ENCODE data around the gene PARVB. TPM values are rescaled to one million over a fixed set of nuclear protein-coding genes. Genes with fewer than 3 reads are reported as not detected.

Gene PARVB
- total and polyA plus RNA-seq, 9 of the 15 experiments (the other 6 are each of a cell fraction or from before 2014, with no cell fraction given): 1.1 to 59.2 (median 29.2) TPM

DNA sequence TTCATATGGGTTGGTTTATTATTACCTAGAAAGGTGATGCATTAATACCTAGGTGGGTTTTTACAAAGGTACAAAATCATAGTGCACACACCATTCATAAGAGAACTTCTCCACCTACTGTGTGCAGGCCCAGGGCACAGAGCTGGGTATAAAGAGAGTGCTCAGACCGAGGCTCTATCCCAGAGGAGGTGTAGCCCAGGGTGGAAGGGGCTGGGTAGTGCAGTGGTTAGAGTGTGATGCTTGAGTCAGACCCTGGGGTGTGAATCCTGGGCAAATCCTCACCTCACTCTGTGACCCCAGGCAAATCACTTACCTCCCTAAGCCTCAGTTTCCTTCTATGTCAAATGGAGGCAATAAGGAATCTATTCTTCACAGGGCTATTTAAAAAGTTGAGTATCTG is 188.8 kb downstream of the PARVB start:
- Histone ChIP-seq H4K20me1 (replicated peaks; ENCODE audit: control insufficient read depth, insufficient read depth, low read length) (no peaks in the 10 kb centered on the region), H3K27ac (ENCODE audit: extremely low read depth, low read depth, low read length) (no peak overlapping the region), H3K79me2 (ENCODE audit: control insufficient read depth, insufficient read depth, low read length) (no peaks in the 10 kb centered on the region), H3K4me2 (ENCODE audit: insufficient read depth, low read length) (no peak overlapping the region), H3K27me3 (ENCODE audit: control insufficient read depth in 2 of 2, insufficient read depth in 2 of 2, low read length in 2 of 2) (peaks cover 0 to 3% of the 10 kb centered on the region in 2 experiments; a peak in 1 of 5 replicates), H2AFZ (ENCODE audit: low read depth, low read length) (no peak overlapping the region), H3K9ac (ENCODE audit: insufficient read depth in 1 of 2, low read depth in 2 of 2, low read length in 2 of 2) (no peak overlapping the region), H3K9me1 (ENCODE audit: control insufficient read depth, insufficient read depth, low read length) (no peaks in the 10 kb centered on the region), H3K36me3 (ENCODE audit: control insufficient read depth, insufficient read depth, low read length) (no peaks in the 10 kb centered on the region), H3K9me3 (replicated peaks; ENCODE audit: control insufficient read depth, insufficient read depth, low read depth, low read length) (no peaks in the 10 kb centered on the region), H3K4me1 (replicated peaks in 1 of 2; ENCODE audit: control insufficient read depth in 2 of 2, insufficient read depth in 2 of 2, low read length in 2 of 2) (no peaks in the 10 kb centered on the region), H3K4me3 (no peak overlapping the region)
- TF ChIP-seq HNRNPK (IDR thresholded peaks at IDR 0.05; ENCODE audit: low read depth, low read length, poor library complexity, severe bottlenecking) (no peak), RBFOX2 (IDR thresholded peaks at IDR 0.05; ENCODE audit: low read depth, low read length) (no peak), PRPF4 (IDR thresholded peaks at IDR 0.05; ENCODE audit: insufficient read depth, low read depth, low read length, poor library complexity, severe bottlenecking) (no peak), GATAD2B (IDR thresholded peaks at IDR 0.05; ENCODE audit: borderline replicate concordance) (no peak), BACH1 (tag; IDR thresholded peaks at IDR 0.05) (no peak), NCOA4 (IDR thresholded peaks at IDR 0.05; ENCODE audit: partially characterized antibody) (no peak), HMGN3 (IDR thresholded peaks at IDR 0.05; ENCODE audit: borderline replicate concordance, extremely low read depth, insufficient read length, low read depth, low read length) (no peak), ZNF263 (CRISPR knock-in tag; IDR thresholded peaks at IDR 0.05; ENCODE audit: borderline replicate concordance) (no peak), ETS2 (tag; IDR thresholded peaks at IDR 0.05; ENCODE audit: borderline replicate concordance, poor library complexity, severe bottlenecking) (no peak), RAD51 (IDR thresholded peaks at IDR 0.05; ENCODE audit: borderline replicate concordance, low read depth) (no peak), FOXK1 (CRISPR knock-in tag; IDR thresholded peaks at IDR 0.05; ENCODE audit: borderline replicate concordance) (no peak), KLF1 (tag; IDR thresholded peaks at IDR 0.05) (no peak)
- TF ChIP-seq, protein P1, sequence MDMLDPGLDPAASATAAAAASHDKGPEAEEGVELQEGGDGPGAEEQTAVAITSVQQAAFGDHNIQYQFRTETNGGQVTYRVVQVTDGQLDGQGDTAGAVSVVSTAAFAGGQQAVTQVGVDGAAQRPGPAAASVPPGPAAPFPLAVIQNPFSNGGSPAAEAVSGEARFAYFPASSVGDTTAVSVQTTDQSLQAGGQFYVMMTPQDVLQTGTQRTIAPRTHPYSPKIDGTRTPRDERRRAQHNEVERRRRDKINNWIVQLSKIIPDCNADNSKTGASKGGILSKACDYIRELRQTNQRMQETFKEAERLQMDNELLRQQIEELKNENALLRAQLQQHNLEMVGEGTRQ (CRISPR knock-in tag; IDR thresholded peaks at IDR 0.05): no peak
- TF ChIP-seq, protein P2, sequence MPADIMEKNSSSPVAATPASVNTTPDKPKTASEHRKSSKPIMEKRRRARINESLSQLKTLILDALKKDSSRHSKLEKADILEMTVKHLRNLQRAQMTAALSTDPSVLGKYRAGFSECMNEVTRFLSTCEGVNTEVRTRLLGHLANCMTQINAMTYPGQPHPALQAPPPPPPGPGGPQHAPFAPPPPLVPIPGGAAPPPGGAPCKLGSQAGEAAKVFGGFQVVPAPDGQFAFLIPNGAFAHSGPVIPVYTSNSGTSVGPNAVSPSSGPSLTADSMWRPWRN (IDR thresholded peaks at IDR 0.05; ENCODE audit: low read depth): no peak
- TF ChIP-seq, protein P3, sequence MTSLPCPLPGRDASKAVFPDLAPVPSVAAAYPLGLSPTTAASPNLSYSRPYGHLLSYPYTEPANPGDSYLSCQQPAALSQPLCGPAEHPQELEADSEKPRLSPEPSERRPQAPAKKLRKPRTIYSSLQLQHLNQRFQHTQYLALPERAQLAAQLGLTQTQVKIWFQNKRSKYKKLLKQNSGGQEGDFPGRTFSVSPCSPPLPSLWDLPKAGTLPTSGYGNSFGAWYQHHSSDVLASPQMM (CRISPR knock-in tag; IDR thresholded peaks at IDR 0.05): no peak
- intact Hi-C loops (cut with micrococcal nuclease): no loop called here
- ATAC-seq (no peak), FAIRE-seq (no peak), DNase-seq (ENCODE audit: extremely low read depth in 1 of 4, low spot score in 3 of 4) (peak in 1 of 4 experiments; percentile 0)
- in situ Hi-C loops (cut with MboI): no loop called here
- CTCF ChIA-PET (ENCODE audit: low intra/inter-chr PET ratio): no interaction called here
- POLR2A ChIA-PET: no interaction called here
- BruUV-seq (replicated peaks): no TSS peak
- 0% methylated on average over 1 of the region's 1 CpG for WGBS (ENCODE audit: insufficient coverage, low coverage, missing lambda C conversion rate)
